Glomerular endothelial cell (primary cell): Measurements from ENCODE around the gene SFRP2. TPM values are rescaled to one million over a fixed set of nuclear protein-coding genes. Genes with fewer than 3 reads are reported as not detected.

ENCODE experiments used
- DNase-seq: peaks from one replicate; pipeline ENCODE4 v3.0.0-alpha.2; 2011; ENCODE audit warnings: low read depth, low spot score; ENCODE audit errors: extremely low read depth
- total RNA-seq: library from RNA; depleted of rRNA; stranded (reverse); fragments of >200 nt; gene quantifications from 2 replicates; pipeline ENCODE4 v1.2.3, GENCODE V29; 2015

The SFRP2 gene, protein sequence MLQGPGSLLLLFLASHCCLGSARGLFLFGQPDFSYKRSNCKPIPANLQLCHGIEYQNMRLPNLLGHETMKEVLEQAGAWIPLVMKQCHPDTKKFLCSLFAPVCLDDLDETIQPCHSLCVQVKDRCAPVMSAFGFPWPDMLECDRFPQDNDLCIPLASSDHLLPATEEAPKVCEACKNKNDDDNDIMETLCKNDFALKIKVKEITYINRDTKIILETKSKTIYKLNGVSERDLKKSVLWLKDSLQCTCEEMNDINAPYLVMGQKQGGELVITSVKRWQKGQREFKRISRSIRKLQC
- not detected in 2 replicates for total RNA-seq

DNA sequence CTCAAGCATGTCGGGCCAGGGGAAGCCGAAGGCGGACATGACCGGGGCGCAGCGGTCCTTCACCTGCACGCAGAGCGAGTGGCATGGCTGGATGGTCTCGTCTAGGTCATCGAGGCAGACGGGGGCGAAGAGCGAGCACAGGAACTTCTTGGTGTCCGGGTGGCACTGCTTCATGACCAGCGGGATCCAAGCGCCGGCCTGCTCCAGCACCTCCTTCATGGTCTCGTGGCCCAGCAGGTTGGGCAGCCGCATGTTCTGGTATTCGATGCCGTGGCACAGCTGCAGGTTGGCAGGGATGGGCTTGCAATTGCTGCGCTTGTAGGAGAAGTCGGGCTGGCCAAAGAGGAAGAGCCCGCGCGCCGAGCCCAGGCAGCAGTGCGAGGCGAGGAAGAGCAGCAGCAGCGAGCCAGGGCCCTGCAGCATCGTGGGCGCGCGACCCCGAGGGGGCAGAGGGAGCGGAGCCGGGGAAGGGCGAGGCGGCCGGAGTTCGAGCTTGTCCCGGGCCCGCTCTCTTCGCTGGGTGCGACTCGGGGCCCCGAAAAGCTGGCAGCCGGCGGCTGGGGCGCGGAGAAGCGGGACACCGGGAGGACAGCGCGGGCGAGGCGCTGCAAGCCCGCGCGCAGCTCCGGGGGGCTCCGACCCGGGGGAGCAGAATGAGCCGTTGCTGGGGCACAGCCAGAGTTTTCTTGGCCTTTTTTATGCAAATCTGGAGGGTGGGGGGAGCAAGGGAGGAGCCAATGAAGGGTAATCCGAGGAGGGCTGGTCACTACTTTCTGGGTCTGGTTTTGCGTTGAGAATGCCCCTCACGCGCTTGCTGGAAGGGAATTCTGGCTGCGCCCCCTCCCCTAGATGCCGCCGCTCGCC is at the start of gene SFRP2:
Gene SFRP2, minus strand, starts transcription at position 671 of the 864 bp plus-strand sequence. Its CDS starts 248 bp downstream, at position 423.
- no peak for DNase-seq

DNA sequence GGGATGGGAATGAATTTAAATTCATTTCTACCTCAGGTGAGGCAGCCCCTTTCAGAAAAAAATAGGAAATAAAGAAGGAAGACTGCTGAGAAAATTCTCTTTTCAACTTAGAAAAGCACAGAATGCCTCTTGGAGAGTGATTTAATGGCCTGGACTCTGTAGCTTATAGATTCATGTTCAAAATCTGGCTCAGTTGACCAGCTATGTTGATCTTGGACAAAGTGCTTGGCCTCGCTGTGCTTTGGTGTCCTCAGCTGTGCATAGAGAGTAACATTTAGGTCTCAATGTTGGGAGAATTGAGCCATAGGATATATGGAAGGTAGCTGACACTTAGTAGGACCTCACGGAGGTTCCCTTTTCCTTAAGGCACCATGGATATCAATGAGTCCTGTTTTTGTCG is 49.7 kb upstream of the SFRP2 start:
- DNase-seq: no peak

DNA sequence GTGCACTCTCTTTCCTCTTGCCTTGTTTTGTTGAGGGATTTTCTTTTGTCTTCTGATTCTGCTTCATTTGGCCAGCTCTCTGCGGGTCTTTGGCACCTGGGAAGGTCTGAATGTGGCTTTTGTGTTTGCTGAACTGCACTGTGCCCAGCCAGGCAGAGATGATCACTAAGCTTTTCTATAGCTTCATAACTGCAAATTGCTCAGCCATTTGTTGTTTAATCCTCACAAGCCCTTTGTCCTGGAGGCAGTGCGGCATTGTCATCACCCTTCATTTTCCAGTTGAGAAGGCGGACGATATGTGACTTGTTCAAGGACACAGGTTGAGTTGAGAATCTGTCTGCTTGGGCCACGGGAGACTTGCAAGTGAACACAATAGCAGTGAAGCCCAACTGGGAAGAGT is 46.0 kb upstream of the SFRP2 start:
- no peak for DNase-seq

DNA sequence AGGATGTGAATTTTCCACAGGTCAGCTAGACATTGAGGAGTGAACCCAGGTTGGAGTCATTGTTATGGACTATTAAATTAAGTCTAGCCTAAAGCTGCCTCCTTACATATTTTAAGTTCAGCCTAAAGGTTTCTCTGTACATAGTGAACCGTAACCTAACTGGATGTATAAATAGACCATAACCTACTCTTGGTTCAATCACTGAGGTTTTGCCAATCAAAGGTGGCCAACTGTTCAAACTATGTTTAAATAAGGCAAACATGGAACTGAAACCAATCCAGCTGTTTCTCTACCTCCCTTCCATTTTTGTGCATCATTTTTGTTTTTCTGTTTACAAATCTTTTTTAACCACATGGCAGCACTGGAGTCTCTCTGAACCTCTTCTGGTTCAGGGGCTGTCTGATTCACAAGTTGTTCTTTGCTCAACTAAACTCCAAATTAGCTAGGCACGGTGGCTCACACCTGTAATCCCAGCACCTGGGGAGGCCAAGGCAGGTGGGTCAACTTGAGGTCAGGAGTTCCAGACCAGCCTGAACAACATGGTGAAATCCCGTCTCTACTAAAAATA is 43.9 kb upstream of the SFRP2 start:
- DNase-seq: no peak

DNA sequence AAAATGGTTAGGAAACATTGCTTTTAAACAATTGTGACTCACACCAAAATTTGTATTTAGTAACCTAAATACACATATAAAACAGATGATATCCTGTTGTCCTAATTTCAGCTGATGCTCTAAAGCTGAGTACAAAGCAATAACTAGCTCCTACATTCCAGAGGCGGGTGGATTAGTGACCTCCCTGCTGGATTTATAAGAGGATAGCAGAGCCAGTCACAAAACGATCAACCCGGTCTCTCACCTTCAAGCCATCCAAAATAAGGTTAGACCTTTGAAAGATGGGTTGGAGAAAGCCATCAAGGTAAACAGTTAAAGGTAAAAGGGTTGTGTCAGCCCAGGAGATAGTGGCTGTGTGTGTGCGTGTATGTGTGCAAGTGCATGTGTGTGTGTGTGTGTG is 43.2 kb upstream of the SFRP2 start:
- DNase-seq: no peak

DNA sequence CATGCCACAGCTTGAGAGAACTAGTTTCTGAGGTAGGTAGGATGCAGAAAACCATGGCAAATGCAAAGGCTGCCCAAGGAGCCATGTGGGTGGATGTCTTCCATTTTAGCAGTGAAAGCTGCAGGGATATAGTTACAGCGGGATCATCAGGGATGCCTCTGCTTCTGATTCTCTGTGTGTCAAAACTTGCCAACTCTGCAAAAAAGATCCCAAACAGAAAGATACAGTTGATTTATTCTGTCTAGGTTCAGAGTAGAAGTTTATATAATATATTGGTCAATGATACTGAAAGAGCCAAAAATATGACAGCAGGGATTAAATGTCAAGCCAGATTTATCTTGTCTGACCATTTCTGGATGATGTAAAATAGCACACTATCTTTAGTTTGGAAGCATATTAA is 42.4 kb upstream of the SFRP2 start:
- no peak for DNase-seq

DNA sequence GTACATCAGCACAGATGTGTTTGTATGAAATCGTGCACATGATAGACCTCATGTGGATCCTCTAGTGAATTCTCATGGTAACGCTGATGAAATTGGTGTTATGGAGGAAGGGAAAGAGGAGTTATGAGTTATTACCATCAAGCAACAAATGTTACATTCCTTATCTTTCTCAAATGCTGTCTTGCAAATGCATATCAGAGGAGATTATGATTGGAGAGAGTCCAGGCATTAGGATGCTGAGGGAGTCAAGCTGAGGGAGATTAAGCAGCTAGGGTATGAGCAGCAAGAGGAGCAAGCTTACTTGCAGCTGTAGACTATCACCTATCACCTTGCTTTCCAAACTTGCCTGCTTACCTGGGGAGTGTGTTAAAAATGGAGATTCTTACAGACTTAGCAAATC is 36.8 kb upstream of the SFRP2 start:
- DNase-seq: no peak

DNA sequence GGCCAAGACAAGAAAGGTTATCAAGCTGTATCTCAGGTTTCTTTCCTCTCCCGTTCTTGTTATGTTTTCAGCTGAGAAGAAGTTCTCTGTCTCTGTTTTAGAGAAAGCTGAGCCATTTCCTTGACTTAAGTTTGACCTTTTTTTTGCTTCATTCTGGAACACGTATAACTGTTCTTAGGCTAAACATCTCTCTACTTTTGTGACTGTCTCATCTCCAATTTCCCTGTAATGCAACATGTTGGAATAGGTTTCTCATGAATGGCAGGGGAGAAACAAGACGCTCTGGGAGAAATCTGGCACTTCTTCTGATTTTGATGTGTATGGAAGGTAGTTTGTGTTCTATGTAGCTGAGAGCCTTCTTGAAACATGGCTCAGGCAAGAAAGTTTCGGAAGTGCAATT is 36.2 kb upstream of the SFRP2 start:
- no peak for DNase-seq

DNA sequence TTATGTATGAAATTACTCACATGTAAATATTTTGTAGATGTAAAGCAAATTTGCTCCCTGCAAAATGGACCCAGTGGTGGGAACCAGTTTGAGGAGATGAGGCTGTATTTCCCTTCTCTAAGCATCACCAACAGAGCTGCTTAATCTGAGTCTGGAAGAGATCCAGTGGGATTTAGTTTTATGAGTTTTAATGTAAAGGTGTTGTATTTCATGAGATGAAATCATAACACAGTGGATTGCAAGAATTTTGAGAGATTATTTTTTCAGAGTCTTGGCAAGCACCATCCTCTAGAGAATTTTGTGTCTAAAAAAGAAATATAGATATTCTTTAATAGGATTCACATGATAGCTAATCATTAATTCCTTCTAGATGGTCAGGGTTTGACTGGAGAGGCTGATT is 35.6 kb upstream of the SFRP2 start:
- no peak for DNase-seq

DNA sequence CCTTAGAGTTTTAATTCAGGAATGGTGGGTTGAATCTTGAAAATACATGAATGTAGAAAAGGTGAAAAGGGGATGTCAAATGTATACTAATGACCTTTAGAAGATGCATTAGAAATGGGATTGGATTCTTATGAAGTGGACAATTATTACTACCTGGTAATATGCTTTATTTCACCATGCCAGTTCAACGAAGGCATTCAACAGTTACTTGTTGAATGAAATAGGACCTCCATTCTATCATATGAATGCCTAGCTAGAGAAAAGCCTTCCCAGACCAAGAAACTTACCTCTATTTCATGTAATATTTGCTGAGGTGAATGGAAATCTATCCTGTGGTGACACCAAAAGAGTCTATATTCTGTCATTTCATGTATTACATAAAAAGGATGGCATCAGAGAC is 34.6 kb upstream of the SFRP2 start:
- DNase-seq: no peak

DNA sequence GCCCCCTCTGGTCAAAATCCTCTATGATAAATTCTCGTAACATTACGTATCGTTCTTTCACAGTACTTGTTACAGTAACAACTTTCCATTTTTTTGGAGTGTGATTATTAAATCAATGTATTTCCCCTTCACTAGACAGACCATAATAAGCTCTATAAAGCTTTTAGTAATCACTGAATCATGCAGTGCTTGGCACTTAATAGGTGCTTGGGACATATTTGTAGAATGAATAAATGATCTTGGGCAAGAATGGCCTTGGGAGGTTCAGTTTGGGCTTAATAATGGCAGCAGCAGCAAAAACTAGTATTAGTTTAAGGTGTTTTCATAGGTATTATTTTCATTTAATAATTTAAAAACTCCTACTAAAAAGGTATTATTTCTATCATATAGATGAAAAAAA is 33.4 kb upstream of the SFRP2 start:
- DNase-seq: no peak

DNA sequence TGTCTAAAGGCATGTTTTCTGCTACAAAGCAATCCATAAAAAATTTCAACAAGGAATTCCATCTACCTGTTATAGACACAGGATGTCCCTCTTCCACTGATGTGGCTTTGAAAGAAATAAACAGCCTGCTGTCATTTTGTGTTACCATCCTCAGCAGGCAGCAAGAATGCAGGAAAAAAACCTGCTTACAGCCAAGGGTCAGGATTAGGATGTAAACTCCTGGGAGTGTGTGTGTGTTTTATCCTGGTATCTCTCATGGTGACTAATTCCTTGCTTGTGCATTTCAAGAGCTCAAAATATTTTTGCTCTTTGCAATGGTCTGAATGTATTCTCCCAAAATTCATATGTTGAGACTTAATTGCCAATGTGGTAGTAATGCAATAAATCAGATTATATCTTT is 28.6 kb upstream of the SFRP2 start:
- DNase-seq: no peak

DNA sequence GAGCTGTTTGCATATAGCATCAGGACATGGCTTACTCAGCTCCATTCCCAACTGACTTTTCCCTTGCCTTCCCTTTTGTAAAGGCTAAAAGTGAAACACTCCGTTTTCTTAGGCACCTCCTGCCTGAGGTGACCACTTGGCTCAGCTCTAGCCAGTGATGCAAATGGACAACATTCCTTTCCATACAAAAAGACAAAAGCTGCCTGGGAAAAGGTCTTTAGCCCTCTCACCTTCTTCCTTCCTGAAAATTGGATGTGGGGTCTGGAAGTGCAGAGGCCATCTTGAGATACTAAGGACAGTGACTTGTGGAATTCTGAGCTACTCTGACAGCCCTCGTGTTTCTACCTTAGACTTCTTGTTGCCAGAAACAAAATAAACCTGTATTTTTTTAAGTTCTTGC is 27.7 kb upstream of the SFRP2 start:
- DNase-seq: no peak

DNA sequence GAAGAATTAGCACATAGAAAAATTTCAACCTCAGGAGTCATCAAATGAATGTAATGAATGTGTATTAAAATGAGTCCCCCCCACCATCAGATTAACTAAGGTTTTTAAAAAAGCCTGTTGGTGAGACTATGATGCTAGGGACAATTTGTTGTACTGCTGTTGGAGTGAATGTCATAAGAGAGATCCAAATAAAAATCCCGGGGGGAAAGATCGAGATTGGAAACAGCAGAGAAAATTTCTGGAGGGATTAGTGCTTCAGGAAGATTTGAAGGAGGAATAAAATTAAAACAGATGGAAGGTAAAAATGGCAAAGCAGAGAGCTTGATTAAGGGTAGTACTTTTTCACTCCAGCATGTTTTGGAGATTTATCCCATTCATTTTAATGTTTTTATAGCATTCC is 25.9 kb upstream of the SFRP2 start:
- no peak for DNase-seq

DNA sequence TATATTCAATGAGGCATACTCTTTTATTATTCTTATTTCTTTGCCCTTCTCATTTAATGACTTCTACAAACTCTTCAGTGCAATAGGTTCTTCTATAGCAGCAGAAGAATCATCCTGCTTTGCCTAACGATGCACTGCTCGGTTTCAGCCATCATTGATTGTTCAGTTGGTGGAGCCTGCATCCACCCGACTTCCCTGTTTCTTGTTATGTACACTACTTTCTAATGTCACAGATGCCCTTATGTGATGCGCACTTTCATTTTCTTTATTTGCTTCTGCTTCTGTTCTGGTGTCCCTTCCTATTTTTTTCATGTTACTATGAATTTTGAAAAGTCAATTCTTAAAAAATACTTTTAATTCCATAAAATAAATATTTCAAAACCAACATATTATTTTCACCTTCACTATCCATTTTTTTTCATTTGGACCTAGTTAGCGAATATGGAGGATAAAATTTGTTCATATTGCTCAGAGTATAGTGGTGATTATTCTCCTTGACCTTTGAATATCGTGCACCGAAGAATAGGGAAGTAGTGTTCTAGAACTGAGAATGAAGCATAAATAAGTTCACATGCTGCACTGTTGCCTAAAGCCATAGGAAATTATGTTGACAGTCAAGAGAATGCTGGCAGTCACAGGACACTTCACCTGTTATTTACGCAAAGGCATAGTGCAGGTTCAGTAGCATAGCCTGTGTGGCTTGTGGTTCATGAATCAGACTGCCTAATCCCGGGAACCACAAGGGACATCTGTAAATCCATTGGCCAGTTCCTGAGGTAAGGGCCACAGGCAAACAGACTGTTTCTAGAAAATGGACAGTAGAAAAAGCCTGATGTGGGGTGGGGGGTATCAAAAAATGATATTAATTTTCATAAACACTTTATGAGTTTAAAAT is 21.3 kb upstream of the SFRP2 start:
- no peak for DNase-seq

DNA sequence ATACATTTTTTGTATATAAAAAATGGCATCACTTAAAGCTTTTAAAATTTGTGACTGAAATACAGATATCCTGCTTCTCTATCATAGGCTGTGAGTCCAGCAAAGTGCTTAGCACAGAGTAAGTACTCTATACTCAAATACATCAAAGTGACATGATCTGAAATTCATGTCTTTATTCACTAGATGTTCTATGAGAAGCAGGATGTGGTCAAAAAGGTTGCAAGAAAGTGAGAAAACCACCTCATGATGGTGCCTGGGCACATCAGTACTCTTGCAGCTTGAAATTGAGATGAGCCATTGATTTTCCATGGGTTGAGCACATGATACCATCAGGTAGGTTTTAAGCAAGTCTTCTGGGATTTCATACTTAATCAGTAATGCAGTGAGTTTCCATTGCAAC is 20.4 kb upstream of the SFRP2 start:
- no peak for DNase-seq

DNA sequence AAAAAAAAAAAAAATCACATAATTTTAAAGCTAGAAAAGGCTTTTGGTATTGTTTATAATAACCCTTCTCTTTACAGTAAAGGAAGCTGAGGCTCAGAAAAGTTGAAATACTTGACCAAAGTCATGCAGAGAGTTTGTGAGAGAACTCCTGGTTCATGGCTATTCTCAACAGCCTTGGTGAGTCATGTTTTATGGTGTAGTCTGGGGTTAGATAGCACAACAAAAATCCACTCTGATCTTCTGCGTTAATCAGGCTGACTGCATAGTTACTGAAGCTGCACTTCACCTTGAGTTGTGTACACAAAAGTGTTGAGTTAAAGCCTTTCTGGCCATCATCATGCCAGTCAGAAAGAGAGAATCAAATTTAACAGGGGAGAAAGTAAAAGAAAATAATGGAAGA is 19.3 kb upstream of the SFRP2 start:
- no peak for DNase-seq

DNA sequence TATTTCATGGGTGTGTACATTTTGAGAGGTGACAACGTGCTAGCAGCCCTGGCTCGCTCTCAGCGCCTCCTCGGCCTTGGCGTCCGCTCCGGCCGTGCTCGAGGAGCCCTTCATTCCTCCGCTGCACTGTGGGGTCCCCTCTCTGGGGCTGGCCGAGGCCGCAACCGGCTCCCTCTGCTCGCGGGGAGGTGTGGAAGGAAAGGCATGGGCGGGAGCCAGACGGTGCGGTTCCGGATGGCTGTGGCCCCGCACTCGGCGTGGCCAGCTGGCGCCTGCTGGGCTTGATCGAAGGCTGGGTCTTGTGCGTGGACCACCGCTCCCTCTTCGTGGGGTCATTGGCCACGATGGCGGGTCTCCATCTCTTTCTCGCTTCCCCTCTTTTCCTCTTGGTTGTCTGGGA is 17.2 kb upstream of the SFRP2 start:
- DNase-seq: no peak

DNA sequence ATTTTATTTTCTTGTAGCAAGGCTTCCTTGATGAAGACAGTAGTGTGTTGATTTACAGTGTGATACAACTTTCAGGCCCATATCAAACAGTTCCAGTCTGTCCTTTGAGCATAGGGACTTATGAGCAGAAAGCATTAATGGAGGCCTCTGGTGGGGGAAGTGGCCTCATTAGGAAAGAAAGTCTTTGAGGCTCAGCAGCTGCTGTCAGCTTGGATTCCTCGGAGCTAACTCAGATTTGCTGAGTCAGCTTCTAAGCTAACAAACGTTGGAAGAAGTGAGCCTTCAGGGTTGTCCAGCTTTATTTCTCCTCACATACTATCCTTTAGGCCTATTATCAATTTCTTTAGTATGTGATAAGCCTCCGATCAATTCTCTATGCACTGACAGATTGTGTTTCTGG is 15.8 kb upstream of the SFRP2 start:
- no peak for DNase-seq

DNA sequence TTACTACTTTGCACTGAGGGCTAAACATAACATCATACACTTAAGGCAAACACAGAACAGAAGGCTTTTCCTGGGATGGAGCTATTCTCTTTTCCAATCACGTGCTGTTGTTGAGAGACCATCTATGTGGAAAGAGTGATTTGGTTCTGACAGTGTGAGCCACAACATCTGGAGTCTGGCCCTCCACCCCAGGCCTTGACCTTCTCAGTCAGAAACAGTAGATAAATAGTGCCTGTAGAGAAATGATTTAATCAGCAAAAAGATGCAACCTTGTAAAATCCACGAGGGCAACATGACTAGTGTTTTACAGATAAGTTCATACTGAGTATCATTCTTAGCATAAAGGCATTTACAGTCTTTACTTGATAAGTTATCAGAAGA is 10.8 kb upstream of the SFRP2 start:
- no peak for DNase-seq
